GM12878 (cell line): ENCODE measurements around the gene MPIG6B.

Experiments
- CREM ChIP-seq: IDR thresholded peaks from 2 replicates; pipeline ENCODE4 v1.6.1; 2014; ENCODE audit warnings: antibody characterized with exemption, low read depth
- CTCF ChIP-seq, 3 experiments: IDR thresholded peaks in 2 of 3; conservative IDR thresholded peaks in 1 of 3; 2 replicates each; pipeline ENCODE4 v1.5.1; 2011; ENCODE audit warnings: low read depth in 3 of 3, low read length in 3 of 3, mild to moderate bottlenecking in 3 of 3, control low read depth in 2 of 3, moderate library complexity in 2 of 3, inconsistent platforms in 1 of 3, mixed read lengths in 1 of 3; ENCODE audit not compliant: control insufficient read depth in 2 of 3, insufficient read depth in 1 of 3; ENCODE audit errors: extremely low read depth in 1 of 3
- EZH2 ChIP-seq: IDR thresholded peaks from 2 replicates; pipeline ENCODE4 v1.6.1; 2012; ENCODE audit warnings: low read depth, mild to moderate bottlenecking, control low read depth, inconsistent platforms, low read length, borderline replicate concordance; ENCODE audit not compliant: control insufficient read depth
- MEF2A ChIP-seq: IDR thresholded peaks from 2 replicates; pipeline ENCODE4 v1.6.1; 2011; ENCODE audit warnings: low read depth, mild to moderate bottlenecking, low read length, moderate library complexity; ENCODE audit not compliant: insufficient read depth
- RAD21 ChIP-seq: IDR thresholded peaks from 2 replicates; pipeline ENCODE4 v1.6.1; 2011; ENCODE audit warnings: mild to moderate bottlenecking, low read depth, low read length, moderate library complexity; ENCODE audit not compliant: insufficient read depth
- RAD51 ChIP-seq: fragments of 450-650 bp; IDR thresholded peaks from 2 replicates; pipeline ENCODE4 v1.6.1; 2016; ENCODE audit warnings: moderate library complexity, mild to moderate bottlenecking, inconsistent platforms
- REST ChIP-seq: IDR thresholded peaks from 2 replicates; pipeline ENCODE4 v1.6.1; 2012; ENCODE audit warnings: mild to moderate bottlenecking, low read depth, low read length
- SMAD1 ChIP-seq: fragments of 450-650 bp; IDR thresholded peaks from 2 replicates; pipeline ENCODE4 v1.6.1; 2018; ENCODE audit warnings: mild to moderate bottlenecking, low read depth; ENCODE audit not compliant: partially characterized antibody
- TBL1XR1 ChIP-seq: IDR thresholded peaks from 2 replicates; pipeline ENCODE4 v1.6.1; 2012; ENCODE audit warnings: low read depth, low read length, improper control_type of control experiment
- ZBTB40 ChIP-seq: fragments of 450-650 bp; IDR thresholded peaks from 2 replicates; pipeline ENCODE4 v1.6.1; 2016; ENCODE audit warnings: mild to moderate bottlenecking, moderate library complexity, borderline replicate concordance
- ZNF24 ChIP-seq: fragments of 450-650 bp; IDR thresholded peaks from 2 replicates; pipeline ENCODE4 v1.6.1; 2017; ENCODE audit warnings: antibody characterized with exemption, mild to moderate bottlenecking
- TF ChIP-seq, protein P1 (sequence below): IDR thresholded peaks from 2 replicates; pipeline ENCODE4 v1.6.1; 2011; ENCODE audit warnings: borderline replicate concordance, low read depth, mild to moderate bottlenecking, moderate library complexity, low read length; ENCODE audit not compliant: insufficient read depth, poor library complexity, severe bottlenecking
- TF ChIP-seq, protein P2 (sequence below): IDR thresholded peaks from 2 replicates; pipeline ENCODE4 v1.6.1; 2011; ENCODE audit warnings: low read depth, mild to moderate bottlenecking, low read length, moderate library complexity, borderline replicate concordance; ENCODE audit errors: extremely low read depth

DNA sequence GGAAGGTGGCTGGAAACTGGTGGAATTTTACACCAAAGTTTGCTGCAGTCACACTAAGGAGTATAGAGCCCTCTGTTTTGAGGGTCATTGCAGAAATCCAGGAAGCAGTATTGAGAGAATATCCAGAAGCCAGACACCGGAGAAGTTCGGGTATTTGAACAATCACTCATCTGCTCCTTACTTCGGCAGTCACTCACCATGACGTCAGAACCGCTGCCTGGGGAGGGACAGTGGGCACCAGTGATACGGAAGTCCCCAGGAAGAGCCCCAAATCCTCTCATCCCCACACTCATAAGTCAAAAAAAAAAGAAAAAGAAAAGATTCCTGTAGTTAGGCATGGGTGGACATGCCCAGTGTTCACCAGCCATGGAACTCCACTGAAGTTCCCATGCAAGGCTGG lies 46.3 kb upstream of the MPIG6B start:
- TF ChIP-seq ZNF24 (no peak), CTCF (IDR thresholded peaks at IDR 0.05 in 2 of 3, conservative IDR thresholded peaks at IDR 0.05 in 1 of 3; ENCODE audit: control insufficient read depth in 2 of 3, extremely low read depth in 1 of 3, insufficient read depth in 1 of 3, low read depth in 3 of 3, low read length in 3 of 3) (no peak), TBL1XR1 (no peak), REST (no peak), MEF2A (no peak), RAD51 (no peak), EZH2 (no peak), ZBTB40 (no peak), CREM (no peak), SMAD1 (no peak), RAD21 (no peak)
- TF ChIP-seq, protein P1, sequence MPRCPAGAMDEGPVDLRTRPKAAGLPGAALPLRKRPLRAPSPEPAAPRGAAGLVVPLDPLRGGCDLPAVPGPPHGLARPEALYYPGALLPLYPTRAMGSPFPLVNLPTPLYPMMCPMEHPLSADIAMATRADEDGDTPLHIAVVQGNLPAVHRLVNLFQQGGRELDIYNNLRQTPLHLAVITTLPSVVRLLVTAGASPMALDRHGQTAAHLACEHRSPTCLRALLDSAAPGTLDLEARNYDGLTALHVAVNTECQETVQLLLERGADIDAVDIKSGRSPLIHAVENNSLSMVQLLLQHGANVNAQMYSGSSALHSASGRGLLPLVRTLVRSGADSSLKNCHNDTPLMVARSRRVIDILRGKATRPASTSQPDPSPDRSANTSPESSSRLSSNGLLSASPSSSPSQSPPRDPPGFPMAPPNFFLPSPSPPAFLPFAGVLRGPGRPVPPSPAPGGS: no peak
- TF ChIP-seq, protein P2, sequence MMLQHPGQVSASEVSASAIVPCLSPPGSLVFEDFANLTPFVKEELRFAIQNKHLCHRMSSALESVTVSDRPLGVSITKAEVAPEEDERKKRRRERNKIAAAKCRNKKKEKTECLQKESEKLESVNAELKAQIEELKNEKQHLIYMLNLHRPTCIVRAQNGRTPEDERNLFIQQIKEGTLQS: no peak
